Putamen (tissue), 1 donor: Measurements from ENCODE around the gene NMU.
"Not testable (repeated sequence)": the region's sequence is repeated elsewhere in the genome, so short reads cannot be mapped to it uniquely, and the experiment has no call there.

Experiments
- DNase-seq: peaks from one replicate; pipeline ENCODE4 v3.0.0-alpha.2; 2016; ENCODE audit warnings: low spot score

The NMU gene

DNA sequence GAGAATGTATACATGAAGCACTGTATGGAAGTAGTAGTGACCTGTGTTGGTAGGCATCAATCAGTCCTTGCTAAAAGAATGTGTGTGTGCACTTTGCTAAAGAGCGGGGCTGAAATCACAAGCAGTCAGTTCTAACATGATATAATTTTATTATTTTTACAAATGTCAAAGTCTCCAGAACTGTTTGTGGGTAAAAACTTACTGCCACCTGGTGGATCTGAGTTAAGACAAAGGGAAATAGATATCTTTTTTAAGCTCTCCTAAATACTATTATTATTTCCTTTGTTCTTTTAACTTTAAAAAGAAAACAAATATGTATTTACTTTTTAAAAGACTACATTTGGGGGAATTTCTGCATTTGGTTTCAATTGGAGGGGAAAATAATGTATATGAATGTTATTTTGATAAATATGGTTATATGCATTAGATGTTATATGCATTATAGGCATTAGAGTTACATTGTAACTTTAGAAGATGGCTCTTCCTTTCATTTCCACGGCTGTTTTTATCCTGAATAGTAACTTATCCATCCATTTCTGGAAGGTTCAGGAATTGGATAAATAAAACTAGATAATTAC lies 81.6 kb downstream of the NMU start:
- DNase-seq, result no peak

DNA sequence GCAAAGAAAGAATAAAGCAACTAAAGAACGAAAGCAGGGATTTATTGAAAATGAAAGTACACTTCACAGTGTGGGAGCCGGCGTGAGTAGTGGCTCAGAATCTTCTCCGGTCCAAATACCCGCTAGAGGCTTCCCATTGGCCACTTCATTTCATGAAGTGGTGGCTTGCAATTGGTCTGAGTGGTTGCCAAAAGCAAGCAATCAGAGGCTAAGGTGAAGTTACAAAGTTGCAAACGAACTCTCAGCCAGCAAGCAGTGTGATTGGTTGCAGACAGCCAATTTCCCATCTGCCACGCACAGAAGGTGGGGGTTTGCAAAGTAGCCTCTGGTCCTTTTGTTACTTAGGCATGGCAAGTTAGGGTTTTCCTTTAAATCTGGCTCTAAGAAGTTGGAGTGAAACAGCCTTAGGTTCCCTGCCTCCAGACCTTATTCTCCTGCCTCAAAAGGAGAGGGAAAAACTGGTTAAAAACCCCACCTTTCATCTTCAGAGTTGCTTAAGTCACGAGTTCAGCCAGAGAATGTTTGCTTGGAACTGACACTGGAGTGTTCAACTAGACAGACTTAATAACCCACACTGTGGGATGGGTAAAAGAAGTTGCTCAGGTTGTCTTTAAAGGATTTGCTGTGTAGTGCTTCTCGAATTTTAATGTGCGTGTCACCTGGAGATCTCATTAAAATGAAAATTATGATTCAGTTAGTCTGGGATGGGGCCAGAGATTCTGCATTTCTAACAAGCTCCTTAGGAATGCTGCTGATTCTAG lies 82.5 kb downstream of the NMU start:
- DNase-seq, result no peak

DNA sequence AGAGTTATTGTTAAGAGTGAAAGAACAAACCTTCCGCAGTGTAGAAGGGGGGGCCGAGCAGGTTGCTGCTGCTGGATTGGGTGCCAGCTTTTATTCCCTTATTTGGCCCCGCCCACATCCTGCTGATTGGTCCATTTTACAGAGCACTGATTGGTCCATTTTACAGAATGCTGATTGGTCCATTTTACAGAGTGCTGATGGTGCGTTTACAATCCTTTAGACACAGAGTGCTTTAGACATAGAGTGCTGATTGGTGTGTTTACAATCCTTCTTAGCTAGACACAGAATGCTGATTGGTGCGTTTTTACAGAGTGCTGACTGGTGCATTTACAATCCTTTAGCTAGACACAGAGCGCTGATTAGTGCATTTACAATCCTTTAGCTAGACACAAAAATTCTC lies 84.1 kb downstream of the NMU start:
- not testable (repeated sequence) for DNase-seq

DNA sequence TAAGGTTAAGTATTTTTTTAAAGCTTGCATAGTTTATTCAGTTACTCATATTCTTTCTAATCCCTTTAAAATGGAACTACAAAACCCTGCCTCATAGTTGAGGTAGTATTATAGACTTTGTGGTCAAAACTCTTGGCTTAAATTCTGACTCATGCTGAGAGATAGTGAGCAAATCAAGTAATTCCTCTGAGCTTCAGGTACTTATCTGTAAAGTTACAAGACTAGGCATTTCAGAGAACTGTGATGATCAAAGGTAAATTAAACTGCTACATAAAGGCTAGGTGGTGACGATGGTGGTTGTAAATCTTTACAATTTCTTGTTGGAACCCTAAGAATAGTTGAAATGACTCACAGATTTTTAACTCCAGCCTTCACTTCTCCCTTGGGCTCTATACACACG lies 86.2 kb downstream of the NMU start:
- no peak for DNase-seq

DNA sequence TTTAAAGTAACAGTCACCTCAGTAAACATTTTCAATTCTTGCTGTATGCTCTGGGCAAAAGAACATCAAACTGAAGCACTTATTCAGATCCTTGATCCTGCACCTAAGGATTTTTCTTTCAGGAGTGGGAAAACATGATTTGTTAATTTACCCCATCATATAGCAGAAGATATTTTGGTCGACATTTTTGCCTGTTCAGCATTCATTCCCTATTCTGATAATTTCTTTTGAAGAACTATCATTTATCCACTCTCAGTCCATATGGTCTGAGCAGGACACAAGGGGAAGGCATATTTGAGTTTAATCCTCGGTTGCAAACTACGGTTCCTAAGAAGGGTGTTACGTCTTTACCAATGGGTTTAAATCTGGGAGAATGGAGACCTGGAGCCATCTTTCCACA lies 88.2 kb downstream of the NMU start:
- no peak for DNase-seq

DNA sequence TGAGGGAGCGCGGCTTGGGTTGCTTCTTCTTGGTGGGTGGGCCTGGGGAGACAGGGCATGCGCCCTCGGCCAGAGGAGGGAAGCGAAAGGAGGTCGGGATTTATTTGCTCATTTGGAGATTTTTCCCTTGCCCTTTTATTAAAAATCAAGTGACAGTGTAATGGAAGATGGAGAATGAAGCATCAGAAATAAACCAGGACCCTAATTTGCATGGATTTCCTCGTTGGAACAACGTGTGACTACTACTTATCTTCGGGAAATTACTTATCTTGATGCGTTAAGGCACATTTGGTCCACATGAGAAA lies 88.7 kb downstream of the NMU start:
- no peak for DNase-seq

DNA sequence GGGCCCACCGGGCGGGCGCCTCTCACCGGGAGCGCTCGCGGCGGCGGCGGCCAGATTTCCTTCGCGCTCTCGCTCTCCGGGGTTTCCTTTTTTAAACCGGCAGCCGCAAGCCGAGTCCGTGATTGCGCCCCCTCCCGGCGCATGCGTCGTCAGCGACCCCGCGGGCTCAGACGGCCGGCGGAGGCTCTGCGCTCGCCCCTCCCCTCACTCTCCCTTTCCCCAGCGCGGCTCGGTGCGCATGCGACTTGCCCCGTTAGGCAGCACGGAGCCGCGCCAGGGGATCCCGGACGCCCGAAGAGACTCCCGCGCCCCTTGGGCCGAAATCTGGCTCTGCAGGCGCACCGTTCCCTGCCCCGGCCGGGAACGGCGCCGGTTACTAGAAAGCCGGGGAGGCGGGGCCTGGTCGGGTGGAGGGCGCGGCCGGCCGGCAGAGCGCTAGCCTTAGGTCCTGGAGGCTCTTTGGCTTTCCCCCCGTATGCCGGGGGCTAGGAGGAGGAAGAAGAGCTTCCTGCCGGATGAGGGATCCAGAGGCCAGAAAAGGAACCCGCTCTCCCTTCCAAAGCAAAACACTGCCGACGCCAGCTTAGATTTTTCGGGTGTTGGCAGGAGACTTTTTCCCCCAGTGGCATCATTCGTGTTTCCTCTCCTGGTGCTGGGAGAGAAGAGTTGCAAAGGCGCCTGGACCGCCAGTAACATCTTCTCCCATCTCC lies 89.2 kb downstream of the NMU start, which contains the start of gene CLOCK:
Gene CLOCK (minus strand): TSS at position 154 of the 710 bp plus-strand sequence. CDS start 64,124 bp downstream, outside the sequence.
- DNase-seq, result peak; percentile 91

DNA sequence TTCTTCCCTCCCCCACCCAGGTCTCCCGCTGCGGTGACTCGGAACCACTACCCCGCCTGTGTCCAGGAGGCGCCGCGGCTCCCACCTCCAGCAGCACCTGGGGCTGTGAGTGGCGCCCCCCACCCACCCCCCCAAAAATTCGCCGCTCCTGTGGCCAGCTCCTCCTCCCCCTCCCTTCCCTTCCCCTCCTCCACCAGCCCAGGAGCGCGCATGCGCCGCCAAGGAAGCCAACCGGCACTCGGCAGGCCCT lies 89.7 kb downstream of the NMU start:
- DNase-seq, result no peak

DNA sequence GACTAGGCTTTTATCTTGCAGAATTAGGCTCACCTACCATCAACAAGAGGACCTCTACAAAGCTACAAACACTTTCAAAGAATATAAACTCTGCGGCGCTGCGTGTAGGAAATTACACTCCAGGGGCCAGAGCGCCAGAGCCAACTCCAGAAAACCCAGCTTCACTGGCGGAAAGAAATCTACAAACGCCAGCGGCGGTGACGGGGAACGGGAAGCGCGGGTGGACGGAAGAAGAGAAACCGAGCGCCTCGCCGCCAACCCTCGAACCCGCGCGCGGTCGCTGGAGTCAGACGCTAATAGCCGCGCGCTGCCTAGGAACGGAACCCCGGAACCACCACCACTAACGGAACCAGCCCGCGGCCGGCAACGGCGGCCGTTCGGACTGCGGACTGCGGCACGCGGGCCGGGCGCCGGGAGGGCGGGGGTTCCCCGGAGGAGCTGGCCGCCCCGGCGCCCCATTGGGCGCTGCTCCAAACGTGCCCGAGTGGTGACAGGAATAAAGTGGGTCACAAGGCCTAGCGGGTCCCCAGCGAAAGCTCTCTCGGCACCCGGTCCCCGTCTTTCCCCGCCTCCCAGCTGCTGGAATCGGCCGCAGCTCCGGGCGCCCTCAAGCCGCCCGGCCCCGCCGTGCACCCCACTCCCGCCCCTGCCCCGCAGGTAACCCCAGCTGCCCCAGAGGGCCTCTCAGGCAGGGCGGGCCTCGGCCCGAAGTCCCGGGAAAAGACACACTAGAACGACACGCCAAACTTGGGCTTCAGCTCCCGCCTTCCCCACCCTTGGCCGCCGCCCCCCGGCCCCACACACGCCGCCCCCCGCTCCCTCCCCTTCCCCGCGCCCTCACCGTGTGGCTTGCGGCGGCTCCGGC lies 90.2 kb downstream of the NMU start:
- peak; percentile 80 for DNase-seq
